ENCODE data around the gene GNG2. TPM values are rescaled to one million over a fixed set of nuclear protein-coding genes. Genes with fewer than 3 reads are reported as not detected.

GNG2 gene
- polyA plus RNA-seq, 1 of the 3 experiments (the other 2 are of a cell fraction), result 17.8 TPM

DNA sequence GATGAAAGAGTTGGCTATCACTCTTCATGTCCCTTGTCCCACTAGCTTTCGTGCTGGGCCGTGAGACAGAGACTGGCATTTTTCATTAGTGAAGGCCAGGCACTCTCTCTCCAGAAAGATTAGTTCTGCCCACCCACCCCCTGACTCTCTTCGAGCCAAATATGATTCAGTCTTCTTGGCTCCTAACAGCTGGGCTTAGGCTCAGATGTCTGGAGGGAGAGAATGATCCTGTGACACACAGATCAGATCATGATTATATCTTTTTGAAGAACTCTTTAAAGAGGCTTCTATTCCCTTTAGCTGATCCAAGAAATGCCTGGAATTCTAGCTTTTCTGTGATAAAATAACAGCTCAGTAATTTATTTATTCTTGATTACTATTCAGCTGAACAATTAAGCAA is 5.2 kb upstream of the GNG2 start:
- ChIA-PET POLR2A (interaction anchor here (1.4 kb wide), 1 partner anchor 48 kb away, joined by 7 read pairs; no protein-coding TSS in a partner anchor), CTCF (interaction anchor here (1.0 to 2.8 kb wide), 2 partner anchors 78 to 123 kb away, joined by 4 to 13 read pairs; no protein-coding TSS in a partner anchor)
- Histone ChIP-seq H3K36me3 (replicated peaks in 1 of 2; ENCODE audit: control insufficient read depth in 1 of 2, insufficient read depth in 2 of 2, low read length in 1 of 2) (no peaks in the 10 kb centered on the region), H3K79me2 (ENCODE audit: insufficient read depth) (no peaks in the 10 kb centered on the region), H2AFZ (ENCODE audit: low read depth) (no peak overlapping the region), H3K4me1 (ENCODE audit: control insufficient read depth in 1 of 2, insufficient read depth in 2 of 2, low read depth in 1 of 2, low read length in 1 of 2) (peaks cover 15% of the 10 kb centered on the region in 2 experiments; a peak in 3 of 4 replicates), H3K9me3 (no peaks in the 10 kb centered on the region), H3K9me2 (no peaks in the 10 kb centered on the region), H3K4me2 (peak overlapping the region; percentile 21), H3K4me3 (ENCODE audit: low read depth in 2 of 2, low read length in 1 of 2) (no peak overlapping the region), H3F3A (replicated peaks; ENCODE audit: insufficient read depth) (peaks cover 14% of the 10 kb centered on the region), H3K9ac (no peak overlapping the region), H3K27ac (ENCODE audit: low read depth in 2 of 2, low read length in 1 of 2) (peak overlapping the region; percentile 54 to 57; a peak in 3 of 4 replicates), H3K27me3 (ENCODE audit: insufficient read depth) (no peaks in the 10 kb centered on the region), H4K20me1 (ENCODE audit: insufficient read depth) (no peaks in the 10 kb centered on the region)
- TF ChIP-seq EP300 (IDR thresholded peaks at IDR 0.05; ENCODE audit: borderline replicate concordance in 1 of 2, low read depth in 1 of 2, low read length in 1 of 2), result peak in 1 of 2 experiments; percentile 40; a peak in 1 of 4 replicates
- no peak for TF ChIP-seq TAF1 (IDR thresholded peaks at IDR 0.05; ENCODE audit: borderline replicate concordance, low read depth, low read length)
- TF ChIP-seq SIN3A (IDR thresholded peaks at IDR 0.05; ENCODE audit: borderline replicate concordance, low read depth, low read length), result no peak
- peak; percentile 52; the same call in 1 of the 2 replicates for TF ChIP-seq TEAD4 (IDR thresholded peaks at IDR 0.05; ENCODE audit: borderline replicate concordance, insufficient read depth)
- TF ChIP-seq NFIC (IDR thresholded peaks at IDR 0.05; ENCODE audit: borderline replicate concordance), result peak; percentile 85
- peak; percentile 29; the same call in 1 of the 2 replicates for TF ChIP-seq RXRA (IDR thresholded peaks at IDR 0.05; ENCODE audit: borderline replicate concordance, low read depth)
- peak; percentile 67 for TF ChIP-seq JUND (IDR thresholded peaks at IDR 0.05)
- peak; percentile 68 for TF ChIP-seq PBX3 (IDR thresholded peaks at IDR 0.05)
- peak; percentile 87 for TF ChIP-seq TCF12 (IDR thresholded peaks at IDR 0.05)
- peak; percentile 74 for TF ChIP-seq FOSL2 (IDR thresholded peaks at IDR 0.05; ENCODE audit: borderline replicate concordance, low read depth)
- TF ChIP-seq SMC3 (IDR thresholded peaks at IDR 0.05; ENCODE audit: low read depth, low read length), result no peak
- no peak for DNase-seq
- WGBS (ENCODE audit: low lambda C conversion rate), result 9% methylated on average over 3 of the region's 3 CpGs

GRCh38 chr14:51856792-51857296 is 3.6 kb upstream of the GNG2 start:
- no peak overlapping the region for H3K9ac ChIP-seq
- H3K79me2 ChIP-seq (ENCODE audit: insufficient read depth), result peaks cover 7% of the 10 kb centered on the region
- no peak overlapping the region for H3K4me2 ChIP-seq
- ChIA-PET CTCF (interaction anchor here (0.7 kb wide), 1 partner anchor 71 kb away, joined by 3 read pairs; no protein-coding TSS in a partner anchor), POLR2A (no interaction called here)
- H3K9me2 ChIP-seq, result no peaks in the 10 kb centered on the region
- no peak overlapping the region for H3K27ac ChIP-seq (ENCODE audit: low read depth in 2 of 2, low read length in 1 of 2)
- H3K9me3 ChIP-seq, result no peaks in the 10 kb centered on the region
- no peaks in the 10 kb centered on the region for H4K20me1 ChIP-seq (ENCODE audit: insufficient read depth)
- no peak overlapping the region for H3K4me3 ChIP-seq (ENCODE audit: low read depth in 2 of 2, low read length in 1 of 2)
- H3F3A ChIP-seq (replicated peaks; ENCODE audit: insufficient read depth), result peaks cover 20% of the 10 kb centered on the region
- no peaks in the 10 kb centered on the region for H3K36me3 ChIP-seq (replicated peaks in 1 of 2; ENCODE audit: control insufficient read depth in 1 of 2, insufficient read depth in 2 of 2, low read length in 1 of 2)
- peaks cover 15% of the 10 kb centered on the region in 2 experiments for H3K4me1 ChIP-seq (ENCODE audit: control insufficient read depth in 1 of 2, insufficient read depth in 2 of 2, low read depth in 1 of 2, low read length in 1 of 2)
- H3K27me3 ChIP-seq (ENCODE audit: insufficient read depth), result no peaks in the 10 kb centered on the region
- no peak for DNase-seq
- H2AFZ ChIP-seq (ENCODE audit: low read depth), result no peak overlapping the region
- TF ChIP-seq RFX5 (IDR thresholded peaks at IDR 0.05; ENCODE audit: low read length) (no peak), YY1 (IDR thresholded peaks at IDR 0.05; ENCODE audit: low read depth) (no peak), POLR2AphosphoS5 (IDR thresholded peaks at IDR 0.05; ENCODE audit: low read depth, low read length) (no peak), TAF1 (IDR thresholded peaks at IDR 0.05; ENCODE audit: borderline replicate concordance, low read depth, low read length) (no peak), ELF1 (IDR thresholded peaks at IDR 0.05) (no peak)
- 84% methylated on average over 1 of the region's 1 CpG for WGBS (ENCODE audit: low lambda C conversion rate)

All from SK-N-SH (cell line).